DMS53 (cell line): Measurements from ENCODE around the gene TXK.

ENCODE experiments used
- DNase-seq: peaks from one replicate; lab custom pipeline; 2025; lab: John Stamatoyannopoulos, UW

The TXK gene

GRCh38 chr4:48021100-48021499, 113.0 kb downstream of the TXK start:
- no peak for DNase-seq

GRCh38 chr4:48018112-48018511, 115.9 kb downstream of the TXK start:
- DNase-seq = no peak

- DNase-seq = peak; percentile 80
Observed at GRCh38 chr4:48017108-48017571, 116.9 kb downstream of the TXK start.
